ENCODE measurements around the gene TNIK. TPM values are rescaled to one million over a fixed set of nuclear protein-coding genes. Genes with fewer than 3 reads are reported as not detected.

TNIK gene
- total RNA-seq (2012; rRNA removed): 6.3 and 8.3 TPM in 2 replicates
- polyA plus RNA-seq (2012; rRNA removed): 2.8 and 3.4 TPM in 2 replicates
- polyA plus RNA-seq (2012; cell fraction: cytosol; rRNA removed): 1.2 TPM in 2 replicates
- 1.6 and 12.3 TPM in 2 replicates for polyA plus RNA-seq (2012; cell fraction: nucleus; rRNA removed; ENCODE audit: low replicate concordance)
- percentile 72 among the genes with signal in this experiment for Bru-seq, nascent RNA
- BruChase-seq, experiment 1, labeled RNA remaining after a 6-hour chase: percentile 51 among the genes with signal in this experiment
- percentile 63 among the genes with signal in this experiment for BruChase-seq, experiment 2, labeled RNA remaining after a 2-hour chase
- long read RNA-seq, partial matches to known transcripts: 10 of 11 reads
- long read RNA-seq, other reads (novel, unspliced or antisense): 1 of 11 reads

DNA sequence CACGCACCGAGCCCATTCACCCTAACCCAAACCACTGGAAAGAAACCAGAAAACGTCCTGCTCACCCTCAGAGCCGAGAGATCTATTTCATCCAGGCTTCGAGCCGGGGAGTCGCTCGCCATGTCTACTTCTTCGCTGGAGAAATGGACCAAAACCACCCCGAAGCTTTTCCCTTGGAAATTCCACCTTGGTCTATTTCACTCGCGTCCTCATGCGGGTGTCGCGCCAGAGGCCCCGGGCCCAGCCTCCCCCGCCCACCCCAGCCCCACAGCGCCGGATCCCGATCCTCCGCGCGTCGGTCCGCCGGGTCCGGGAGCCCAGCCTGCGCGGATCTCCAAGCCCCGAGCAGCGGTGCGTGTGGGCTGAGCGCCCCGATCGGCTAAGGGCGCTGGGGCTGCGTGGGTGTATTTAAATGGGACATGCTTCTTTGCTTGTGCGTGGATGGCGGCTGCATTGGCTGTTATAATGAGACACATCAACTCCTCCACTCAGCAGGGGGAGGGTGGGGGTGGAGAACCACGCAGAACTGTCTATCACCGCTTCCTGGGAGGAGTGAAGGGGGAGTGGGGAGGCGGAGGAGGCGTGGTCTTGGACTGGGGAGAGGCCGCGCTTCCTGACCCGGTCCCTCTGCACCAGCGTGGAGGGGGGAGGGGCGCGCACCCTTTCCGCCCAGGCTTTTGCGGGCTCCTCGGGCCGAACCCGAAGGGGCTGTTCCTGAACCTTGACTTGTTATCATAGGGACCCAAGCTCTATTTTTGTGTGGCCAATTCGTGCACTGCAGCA lies at the start of gene TNIK:
Gene TNIK (minus strand): TSS at position 464 of the 783 bp plus-strand sequence. CDS start 342 bp downstream, at position 122.
- WGBS, 2 experiments (ENCODE audit: extremely low coverage in 2 of 2, insufficient read length in 1 of 2): 0% methylated on average over 6 of the region's 55 CpGs; no CpG with 5 or more reads in 1 of the 2 experiments
- Histone ChIP-seq H4K91ac (ENCODE audit: insufficient read depth, low read depth, low read length) (peak within 1 kb of the TSS; percentile 71), H3K27ac (ENCODE audit: insufficient read depth, low read length) (peak within 1 kb of the TSS; percentile 62), H3K23ac (ENCODE audit: low read depth, low read length) (peak within 1 kb of the TSS; percentile 89), H3K56ac (ENCODE audit: extremely low read depth, insufficient read depth, low read length) (peak within 1 kb of the TSS; percentile 63), H2BK20ac (ENCODE audit: low read depth, low read length) (peak within 1 kb of the TSS; percentile 77), H3K9me1 (ENCODE audit: insufficient read depth, low read length) (no peaks in the 10 kb centered on the region; the same call in 1 of the 2 replicates), H3K14ac (replicated peaks; ENCODE audit: low read depth, low read length) (peak within 1 kb of the TSS; percentile 89), H3K27me3 (ENCODE audit: control insufficient read depth, insufficient read depth, low read length) (no peaks in the 10 kb centered on the region), H4K8ac (ENCODE audit: low read depth in 2 of 2, low read length in 2 of 2) (peak within 1 kb of the TSS; percentile 34 to 77; a peak in 3 of 4 replicates), H2AK5ac (ENCODE audit: low read depth, low read length) (0 out of 2 replicates have a peak within 1 kb of the TSS, but pooled peaks have one; percentile 3), H3K4ac (ENCODE audit: low read depth, low read length) (peak within 1 kb of the TSS; percentile 75), H3K79me1 (ENCODE audit: low read depth in 1 of 2, low read length in 2 of 2) (peaks cover 8% of the 10 kb centered on the region in 2 experiments; a peak in 3 of 4 replicates), H3K4me3 (ENCODE audit: insufficient read depth, low read depth, low read length) (peak within 1 kb of the TSS; percentile 86), H3K9ac (ENCODE audit: low read depth, low read length) (peak within 1 kb of the TSS; percentile 68), H2AFZ (replicated peaks; ENCODE audit: low read length, poor library complexity) (peak within 1 kb of the TSS; percentile 96), H3K18ac (ENCODE audit: low read depth, low read length) (peak within 1 kb of the TSS; percentile 34; the same call in 1 of the 2 replicates), H4K5ac (ENCODE audit: low read depth, low read length) (no peak within 1 kb of the TSS), H3K4me1 (ENCODE audit: control insufficient read depth, insufficient read depth, low read length) (peaks cover 3% of the 10 kb centered on the region), H2BK120ac (ENCODE audit: low read depth, low read length) (peak within 1 kb of the TSS; percentile 66), H3K9me3 (ENCODE audit: control insufficient read depth, insufficient read depth, low read length) (no peaks in the 10 kb centered on the region), H3K4me2 (ENCODE audit: low read depth, low read length) (peak within 1 kb of the TSS; percentile 90), H2BK5ac (ENCODE audit: low read depth, low read length, poor library complexity, severe bottlenecking) (peak within 1 kb of the TSS; percentile 6), H2AK9ac (replicated peaks; ENCODE audit: low read depth, low read length, poor library complexity) (peak within 1 kb of the TSS; percentile 75), H3K36me3 (ENCODE audit: control insufficient read depth, insufficient read depth, low read length) (no peaks in the 10 kb centered on the region), H4K20me1 (ENCODE audit: insufficient read depth, low read length) (no peaks in the 10 kb centered on the region), H2BK15ac (ENCODE audit: low read depth, low read length) (peak within 1 kb of the TSS; percentile 63; the same call in 2 of the 3 replicates)
- TF ChIP-seq NFE2L2 (IDR thresholded peaks at IDR 0.05; ENCODE audit: low read depth, low read length) (no peak), CHD1 (IDR thresholded peaks at IDR 0.05; ENCODE audit: low read depth, low read length) (no peak), RFX5 (IDR thresholded peaks at IDR 0.05; ENCODE audit: low read depth, low read length) (no peak), SMC3 (IDR thresholded peaks at IDR 0.05; ENCODE audit: low read depth, low read length) (no peak), MXI1 (IDR thresholded peaks at IDR 0.05; ENCODE audit: borderline replicate concordance, low read depth, low read length) (peak; percentile 55; the same call in 1 of the 2 replicates), RCOR1 (IDR thresholded peaks at IDR 0.05; ENCODE audit: insufficient replicate concordance, low read length) (no peak), POLR2A (IDR thresholded peaks at IDR 0.05; ENCODE audit: low read depth, low read length) (no peak; the same call in 1 of the 2 replicates), MAFK (IDR thresholded peaks at IDR 0.05; ENCODE audit: low read depth, low read length) (no peak), BHLHE40 (IDR thresholded peaks at IDR 0.05; ENCODE audit: low read depth, low read length) (no peak), MAZ (IDR thresholded peaks at IDR 0.05; ENCODE audit: borderline replicate concordance, low read depth, low read length) (peak; percentile 69), RAD21 (IDR thresholded peaks at IDR 0.05; ENCODE audit: low read length) (no peak; the same call in 1 of the 2 replicates)
- TF ChIP-seq, protein P1, sequence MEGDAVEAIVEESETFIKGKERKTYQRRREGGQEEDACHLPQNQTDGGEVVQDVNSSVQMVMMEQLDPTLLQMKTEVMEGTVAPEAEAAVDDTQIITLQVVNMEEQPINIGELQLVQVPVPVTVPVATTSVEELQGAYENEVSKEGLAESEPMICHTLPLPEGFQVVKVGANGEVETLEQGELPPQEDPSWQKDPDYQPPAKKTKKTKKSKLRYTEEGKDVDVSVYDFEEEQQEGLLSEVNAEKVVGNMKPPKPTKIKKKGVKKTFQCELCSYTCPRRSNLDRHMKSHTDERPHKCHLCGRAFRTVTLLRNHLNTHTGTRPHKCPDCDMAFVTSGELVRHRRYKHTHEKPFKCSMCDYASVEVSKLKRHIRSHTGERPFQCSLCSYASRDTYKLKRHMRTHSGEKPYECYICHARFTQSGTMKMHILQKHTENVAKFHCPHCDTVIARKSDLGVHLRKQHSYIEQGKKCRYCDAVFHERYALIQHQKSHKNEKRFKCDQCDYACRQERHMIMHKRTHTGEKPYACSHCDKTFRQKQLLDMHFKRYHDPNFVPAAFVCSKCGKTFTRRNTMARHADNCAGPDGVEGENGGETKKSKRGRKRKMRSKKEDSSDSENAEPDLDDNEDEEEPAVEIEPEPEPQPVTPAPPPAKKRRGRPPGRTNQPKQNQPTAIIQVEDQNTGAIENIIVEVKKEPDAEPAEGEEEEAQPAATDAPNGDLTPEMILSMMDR (conservative IDR thresholded peaks at IDR 0.05; ENCODE audit: low read depth, low read length): 0 out of 2 replicates have a peak, but pooled peaks have one; percentile 10
- no TSS peak for BruUV-seq (replicated peaks)
- ATAC-seq (ENCODE audit: low read depth) (peak; percentile 94), DNase-seq (peak; percentile 89)
- ChIA-PET CTCF (interaction anchor here (0.7 to 1.4 kb wide), 2 partner anchors 13 to 202 kb away, joined by 5 to 6 read pairs; no protein-coding TSS in a partner anchor), POLR2A (ENCODE audit: unreplicated experiment) (no interaction called here)
- in situ Hi-C loops (cut with MboI; ENCODE audit: low sequenced_read_pairs) (no loop called here), intact Hi-C loops (cut with micrococcal nuclease) (loop anchor here (1.0 to 5.0 kb wide), 6 partner anchors 88 to 499 kb away; no protein-coding TSS in a partner anchor), dilution Hi-C loops (cut with HindIII; ENCODE audit: low sequenced_read_pairs, unreplicated experiment) (no loop called here)

Data from IMR-90 (cell line).